ENCODE results near the gene RIOK2. TPM values are rescaled to one million over a fixed set of nuclear protein-coding genes. Genes with fewer than 3 reads are reported as not detected.

RIOK2 gene
- total and polyA plus RNA-seq, 9 of the 15 experiments (the other 6 are each of a cell fraction or from before 2014, with no cell fraction given) = 22.9 to 97.6 (median 47.8) TPM

- TF ChIP-seq PCBP1 (IDR thresholded peaks at IDR 0.05; ENCODE audit: low read depth, low read length, poor library complexity, severe bottlenecking) (no peak), SPI1 (IDR thresholded peaks at IDR 0.05; ENCODE audit: borderline replicate concordance, low read depth, low read length) (no peak), HDGF (IDR thresholded peaks at IDR 0.05) (no peak), SNRNP70 (optimal IDR thresholded peaks at IDR 0.05; ENCODE audit: low read depth, low read length) (no peak), ZNF239 (CRISPR knock-in tag; IDR thresholded peaks at IDR 0.05) (no peak), TBL1XR1 (IDR thresholded peaks at IDR 0.05; ENCODE audit: low read length in 2 of 2) (no peak), ZHX1 (conservative IDR thresholded peaks at IDR 0.05; ENCODE audit: low read length) (no peak)
Observed at GRCh38 chr5:97127727-97128126, 55.3 kb downstream of the RIOK2 start (continued).

- Histone ChIP-seq H3K27me3 (ENCODE audit: control insufficient read depth in 2 of 2, insufficient read depth in 2 of 2, low read length in 2 of 2) (no peaks in the 10 kb centered on the region), H3K36me3 (ENCODE audit: control insufficient read depth, insufficient read depth, low read length) (no peaks in the 10 kb centered on the region), H3K27ac (ENCODE audit: extremely low read depth, low read depth, low read length) (no peak overlapping the region), H3K4me2 (ENCODE audit: insufficient read depth, low read length) (no peak overlapping the region), H3K9me1 (ENCODE audit: control insufficient read depth, insufficient read depth, low read length) (no peaks in the 10 kb centered on the region), H4K20me1 (replicated peaks; ENCODE audit: control insufficient read depth, insufficient read depth, low read length) (no peaks in the 10 kb centered on the region), H3K79me2 (ENCODE audit: control insufficient read depth, insufficient read depth, low read length) (no peaks in the 10 kb centered on the region), H2AFZ (ENCODE audit: low read depth, low read length) (no peak overlapping the region), H3K9me3 (replicated peaks; ENCODE audit: control insufficient read depth, insufficient read depth, low read depth, low read length) (no peaks in the 10 kb centered on the region), H3K4me1 (replicated peaks in 1 of 2; ENCODE audit: control insufficient read depth in 2 of 2, insufficient read depth in 2 of 2, low read length in 2 of 2) (peaks cover 0 to 8% of the 10 kb centered on the region in 2 experiments; a peak in 2 of 5 replicates), H3K9ac (ENCODE audit: insufficient read depth in 1 of 2, low read depth in 2 of 2, low read length in 2 of 2) (no peak overlapping the region), H3K4me3 (no peak overlapping the region)
- in situ Hi-C loops (cut with MboI) = no loop called here
- no TSS peak for BruUV-seq (replicated peaks)
- ChIA-PET POLR2A (no interaction called here), CTCF (ENCODE audit: low intra/inter-chr PET ratio) (no interaction called here)
- no peak for DNase-seq (ENCODE audit: extremely low read depth in 1 of 4, low spot score in 3 of 4)
- intact Hi-C loops (cut with micrococcal nuclease) = no loop called here
- no peak for ATAC-seq
- 48% methylated on average over 3 of the region's 3 CpGs for WGBS (ENCODE audit: insufficient coverage, low coverage, missing lambda C conversion rate)
- FAIRE-seq = no peak
- TF ChIP-seq ZNF175 (CRISPR knock-in tag; IDR thresholded peaks at IDR 0.05; ENCODE audit: low read depth) = no peak
- TF ChIP-seq ZNF280B (CRISPR knock-in tag; IDR thresholded peaks at IDR 0.05) = no peak
- TF ChIP-seq, protein P1, sequence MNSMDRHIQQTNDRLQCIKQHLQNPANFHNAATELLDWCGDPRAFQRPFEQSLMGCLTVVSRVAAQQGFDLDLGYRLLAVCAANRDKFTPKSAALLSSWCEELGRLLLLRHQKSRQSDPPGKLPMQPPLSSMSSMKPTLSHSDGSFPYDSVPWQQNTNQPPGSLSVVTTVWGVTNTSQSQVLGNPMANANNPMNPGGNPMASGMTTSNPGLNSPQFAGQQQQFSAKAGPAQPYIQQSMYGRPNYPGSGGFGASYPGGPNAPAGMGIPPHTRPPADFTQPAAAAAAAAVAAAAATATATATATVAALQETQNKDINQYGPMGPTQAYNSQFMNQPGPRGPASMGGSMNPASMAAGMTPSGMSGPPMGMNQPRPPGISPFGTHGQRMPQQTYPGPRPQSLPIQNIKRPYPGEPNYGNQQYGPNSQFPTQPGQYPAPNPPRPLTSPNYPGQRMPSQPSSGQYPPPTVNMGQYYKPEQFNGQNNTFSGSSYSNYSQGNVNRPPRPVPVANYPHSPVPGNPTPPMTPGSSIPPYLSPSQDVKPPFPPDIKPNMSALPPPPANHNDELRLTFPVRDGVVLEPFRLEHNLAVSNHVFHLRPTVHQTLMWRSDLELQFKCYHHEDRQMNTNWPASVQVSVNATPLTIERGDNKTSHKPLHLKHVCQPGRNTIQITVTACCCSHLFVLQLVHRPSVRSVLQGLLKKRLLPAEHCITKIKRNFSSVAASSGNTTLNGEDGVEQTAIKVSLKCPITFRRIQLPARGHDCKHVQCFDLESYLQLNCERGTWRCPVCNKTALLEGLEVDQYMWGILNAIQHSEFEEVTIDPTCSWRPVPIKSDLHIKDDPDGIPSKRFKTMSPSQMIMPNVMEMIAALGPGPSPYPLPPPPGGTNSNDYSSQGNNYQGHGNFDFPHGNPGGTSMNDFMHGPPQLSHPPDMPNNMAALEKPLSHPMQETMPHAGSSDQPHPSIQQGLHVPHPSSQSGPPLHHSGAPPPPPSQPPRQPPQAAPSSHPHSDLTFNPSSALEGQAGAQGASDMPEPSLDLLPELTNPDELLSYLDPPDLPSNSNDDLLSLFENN (IDR thresholded peaks at IDR 0.05; ENCODE audit: low read depth in 2 of 2, low read length in 2 of 2) = no peak
- TF ChIP-seq, protein P2, sequence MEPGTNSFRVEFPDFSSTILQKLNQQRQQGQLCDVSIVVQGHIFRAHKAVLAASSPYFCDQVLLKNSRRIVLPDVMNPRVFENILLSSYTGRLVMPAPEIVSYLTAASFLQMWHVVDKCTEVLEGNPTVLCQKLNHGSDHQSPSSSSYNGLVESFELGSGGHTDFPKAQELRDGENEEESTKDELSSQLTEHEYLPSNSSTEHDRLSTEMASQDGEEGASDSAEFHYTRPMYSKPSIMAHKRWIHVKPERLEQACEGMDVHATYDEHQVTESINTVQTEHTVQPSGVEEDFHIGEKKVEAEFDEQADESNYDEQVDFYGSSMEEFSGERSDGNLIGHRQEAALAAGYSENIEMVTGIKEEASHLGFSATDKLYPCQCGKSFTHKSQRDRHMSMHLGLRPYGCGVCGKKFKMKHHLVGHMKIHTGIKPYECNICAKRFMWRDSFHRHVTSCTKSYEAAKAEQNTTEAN (CRISPR knock-in tag; IDR thresholded peaks at IDR 0.05) = no peak
- no peak for TF ChIP-seq NCOA6 (IDR thresholded peaks at IDR 0.05)
Observed at GRCh38 chr5:97125125-97125683, 57.8 kb downstream of the RIOK2 start.

Measured in K562 (cell line).